Measurements from ENCODE around the gene TMEM167A.
A peak's percentile ranks its signal among the peaks of the same experiment; 100 is the strongest.
"Not testable (repeated sequence)": the region's sequence is repeated elsewhere in the genome, so short reads cannot be mapped to it uniquely, and the experiment has no call there.

TMEM167A gene

GRCh38 chr5:83085106-83085505, 7.9 kb upstream of the TMEM167A start:
- DNase-seq, result no peak

DNA sequence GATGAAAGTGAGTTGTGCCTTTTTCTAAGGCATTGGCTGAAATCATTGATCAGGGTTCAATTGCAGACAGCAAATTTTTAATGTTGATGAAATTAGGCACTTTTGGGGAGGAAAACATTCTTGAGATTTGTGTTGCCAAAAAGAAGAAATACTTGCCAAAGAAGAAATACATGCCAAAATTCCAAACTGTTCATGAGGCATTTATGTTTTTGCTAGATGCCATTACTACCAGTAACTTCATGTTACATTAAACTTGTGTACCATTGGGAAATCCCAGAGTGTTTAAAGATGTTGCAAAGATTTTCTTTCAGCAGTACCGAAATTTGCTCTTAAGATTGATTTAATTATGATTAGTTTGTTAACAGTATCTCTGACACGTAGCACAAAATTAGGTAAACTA, 7.1 kb upstream of the TMEM167A start:
- no peak for DNase-seq

GRCh38 chr5:83082750-83083149, 5.6 kb upstream of the TMEM167A start:
- no peak for DNase-seq

DNA sequence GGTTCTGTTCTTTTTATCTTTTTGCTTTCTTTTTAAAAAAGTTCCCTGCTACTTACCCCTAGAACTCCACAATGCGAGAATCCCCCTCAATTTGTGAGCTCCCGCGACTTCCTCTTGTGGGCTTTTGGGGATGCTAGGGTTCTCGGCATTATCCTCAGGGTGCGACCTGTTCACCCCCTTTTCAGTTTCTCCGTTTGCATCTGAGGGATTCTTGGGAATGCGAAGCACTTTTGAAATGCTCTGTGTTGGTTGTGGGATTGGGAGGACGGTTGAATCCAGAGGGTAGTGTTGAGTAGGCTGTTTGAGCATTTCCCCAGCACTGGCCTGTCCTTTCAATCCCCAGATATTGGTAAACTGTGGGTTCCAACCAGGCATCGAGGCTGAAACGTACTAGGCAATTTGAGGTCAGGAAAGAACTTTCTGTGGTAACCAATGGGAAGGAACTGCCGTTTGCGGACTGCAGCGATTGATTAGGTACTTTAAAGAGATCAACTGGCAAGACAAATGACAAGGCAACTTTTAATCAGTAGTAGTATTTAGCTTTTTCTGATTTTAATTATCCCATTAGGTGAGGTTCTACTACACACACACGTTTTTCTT, 568 bp upstream of the TMEM167A start:
- DNase-seq, result peak; percentile 14

DNA sequence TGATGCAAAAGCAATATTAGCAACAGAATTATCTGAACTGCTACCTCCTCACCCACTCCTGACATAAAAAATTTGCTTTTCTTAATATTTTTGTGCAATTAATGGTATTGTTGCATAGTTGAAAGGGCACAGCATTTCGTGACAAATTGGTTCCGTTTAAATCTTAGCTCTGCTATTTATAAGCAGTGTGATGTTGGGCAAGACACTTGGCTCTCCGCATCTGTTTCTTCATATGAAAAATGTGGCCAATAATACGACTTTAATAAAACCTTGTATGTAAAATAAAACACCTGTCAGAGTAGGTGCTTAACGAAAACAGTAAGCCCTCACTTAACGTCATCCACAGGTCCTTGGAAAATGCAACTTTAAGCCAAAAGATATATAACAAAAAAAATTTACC, 4.2 kb downstream of the TMEM167A start:
- no peak for DNase-seq

DNA sequence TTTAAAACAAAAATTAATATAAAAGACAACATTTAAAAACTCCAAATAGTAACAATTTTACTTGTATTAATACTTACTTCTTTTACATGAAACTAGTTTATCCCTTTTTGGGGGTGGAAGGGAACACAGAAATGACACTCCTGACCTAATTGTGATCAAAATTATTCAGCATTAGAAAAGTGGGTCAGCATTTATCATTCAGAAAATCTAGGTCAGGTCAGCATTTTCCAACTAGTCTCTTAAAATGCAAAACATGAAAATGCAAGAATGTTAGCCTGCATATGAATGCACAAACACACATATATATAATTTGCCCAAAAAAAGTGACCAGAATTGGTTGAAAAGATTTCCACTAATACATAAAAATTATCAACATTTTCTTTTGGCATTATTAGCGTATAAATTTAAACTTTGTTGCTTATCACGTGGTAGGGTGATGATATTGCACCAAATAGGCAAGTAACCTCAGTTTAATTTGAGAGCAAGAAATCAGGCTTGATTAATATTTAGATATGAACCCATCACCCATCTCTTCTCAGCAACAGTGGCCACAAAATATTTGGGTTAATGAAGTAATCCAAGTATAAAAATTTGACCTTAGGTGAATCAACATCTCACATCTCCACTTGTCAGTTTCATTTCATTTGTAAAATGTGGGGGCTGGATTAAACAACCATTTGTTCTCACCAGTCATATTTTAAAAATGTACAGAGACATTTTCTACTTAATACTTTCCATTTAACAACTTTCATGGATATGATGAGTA, 5.7 kb downstream of the TMEM167A start:
- no peak for DNase-seq

DNA sequence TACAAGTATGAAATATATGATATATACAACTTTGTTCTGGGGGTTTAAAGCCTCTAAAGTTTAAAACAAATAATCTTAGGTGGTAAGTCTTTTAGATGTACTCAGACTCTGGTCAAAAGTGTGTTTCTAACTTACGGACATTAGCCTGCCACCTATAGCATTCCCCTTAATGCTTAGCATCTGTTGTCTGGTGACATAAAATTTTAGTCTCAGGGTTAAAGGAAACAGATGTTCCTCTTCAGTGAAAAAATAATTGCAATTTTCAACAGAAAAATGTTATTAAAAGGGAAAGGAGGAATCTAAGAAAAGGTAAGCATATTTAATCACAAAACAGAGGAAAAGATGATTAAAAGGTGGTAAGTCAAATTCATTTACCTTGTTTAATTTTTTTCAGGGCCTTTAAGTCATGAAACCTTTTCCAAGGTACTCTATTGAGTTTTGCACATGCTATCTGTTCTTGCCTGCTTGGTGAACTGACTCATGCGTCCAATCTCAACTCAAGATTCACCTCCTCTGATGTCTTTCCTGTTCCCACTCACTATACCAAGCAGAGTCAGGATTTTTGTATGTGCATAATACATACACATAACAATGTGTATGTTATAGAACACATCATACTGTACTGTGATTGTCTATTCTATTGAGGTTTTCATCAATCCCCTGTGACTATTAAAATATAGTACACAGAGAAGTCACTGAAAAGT, 7.9 kb downstream of the TMEM167A start:
- DNase-seq, result no peak

GRCh38 chr5:83067377-83067776, 9.8 kb downstream of the TMEM167A start:
- DNase-seq, result not testable (repeated sequence)

DNA sequence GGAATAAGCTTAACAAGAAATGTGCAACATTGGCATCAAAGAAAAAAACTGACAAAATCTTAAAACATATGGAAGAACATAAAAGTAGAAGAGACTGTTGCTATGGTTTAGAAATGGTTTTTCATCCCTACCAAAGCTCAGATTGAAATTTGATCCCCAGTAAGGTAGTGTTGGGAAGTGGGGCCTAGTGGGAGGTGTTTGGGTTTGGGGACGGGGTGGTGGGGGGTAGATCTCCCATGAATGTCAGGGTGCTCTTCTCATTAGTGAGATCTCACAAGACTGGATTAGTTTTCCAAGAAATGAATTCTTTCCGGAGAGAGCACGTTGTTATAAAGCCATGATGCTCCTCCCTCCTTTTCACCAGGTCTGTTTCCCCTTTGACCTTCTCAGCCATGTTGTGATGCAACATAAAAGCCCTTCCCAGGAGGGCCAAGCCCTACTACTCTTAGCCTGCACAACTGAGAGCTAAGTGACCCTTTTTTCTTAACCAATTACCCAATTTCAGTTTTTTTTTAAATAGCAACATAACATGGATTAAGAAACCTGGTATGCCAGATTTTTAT, 10.6 kb downstream of the TMEM167A start:
- no peak for DNase-seq

GRCh38 chr5:83059341-83059740, 17.9 kb downstream of the TMEM167A start:
- no peak for DNase-seq

DNA sequence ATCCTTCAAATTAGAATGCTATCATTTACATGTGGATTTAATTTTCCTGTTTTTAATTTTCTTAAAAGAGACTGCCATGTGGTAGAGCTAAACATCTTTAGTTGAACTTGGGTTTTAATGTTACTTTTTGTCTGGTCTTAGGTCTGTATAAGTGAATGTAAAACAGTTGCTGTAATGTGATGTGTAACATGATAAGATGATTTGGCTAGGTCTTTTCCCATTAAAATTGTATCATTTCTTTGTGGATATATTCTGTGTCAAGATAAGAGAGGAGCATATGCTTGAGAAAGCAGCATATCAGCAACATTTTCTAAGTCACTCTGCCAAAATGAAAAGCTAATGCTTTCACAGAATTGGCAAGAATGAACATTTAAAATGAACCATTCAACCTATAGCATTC, 18.5 kb downstream of the TMEM167A start:
- DNase-seq, result no peak

GRCh38 chr5:83055166-83055565, 22.0 kb downstream of the TMEM167A start:
- DNase-seq, result no peak

DNA sequence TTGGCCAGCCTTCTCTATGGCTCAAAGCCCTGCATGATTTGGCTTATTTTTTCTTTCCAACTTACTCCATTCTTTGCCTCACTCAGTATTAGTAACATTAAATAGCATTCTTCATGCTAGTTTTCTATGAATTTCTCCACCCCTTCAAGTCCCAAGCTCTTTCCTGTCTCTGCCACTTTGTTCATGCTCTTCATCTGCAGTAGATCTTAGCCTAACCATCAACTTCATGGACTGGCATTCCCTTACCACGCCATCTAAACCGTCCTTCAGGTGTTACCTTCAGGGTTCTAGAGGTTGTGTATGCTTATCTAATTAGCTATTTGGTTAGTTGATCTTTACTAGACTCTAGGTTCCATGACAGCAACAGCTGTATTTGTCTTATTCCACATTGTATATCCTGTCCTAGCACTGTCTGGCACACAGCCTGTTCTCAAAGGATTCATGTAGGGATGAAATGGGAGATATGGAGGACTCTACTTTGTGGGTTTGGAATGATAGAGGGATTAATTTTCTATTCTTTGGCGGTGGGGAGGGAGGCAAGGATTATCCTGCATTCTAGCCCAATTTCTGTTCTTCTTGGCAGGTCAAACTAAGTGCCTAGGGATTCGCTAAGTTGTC, 26.4 kb downstream of the TMEM167A start:
- no peak for DNase-seq

GRCh38 chr5:83049370-83049885, 27.8 kb downstream of the TMEM167A start:
- no peak for DNase-seq

- no peak for DNase-seq
Observed at GRCh38 chr5:83048811-83049210, 28.4 kb downstream of the TMEM167A start.

- DNase-seq, result no peak
Observed at GRCh38 chr5:83048277-83048676, 28.9 kb downstream of the TMEM167A start.

DNA sequence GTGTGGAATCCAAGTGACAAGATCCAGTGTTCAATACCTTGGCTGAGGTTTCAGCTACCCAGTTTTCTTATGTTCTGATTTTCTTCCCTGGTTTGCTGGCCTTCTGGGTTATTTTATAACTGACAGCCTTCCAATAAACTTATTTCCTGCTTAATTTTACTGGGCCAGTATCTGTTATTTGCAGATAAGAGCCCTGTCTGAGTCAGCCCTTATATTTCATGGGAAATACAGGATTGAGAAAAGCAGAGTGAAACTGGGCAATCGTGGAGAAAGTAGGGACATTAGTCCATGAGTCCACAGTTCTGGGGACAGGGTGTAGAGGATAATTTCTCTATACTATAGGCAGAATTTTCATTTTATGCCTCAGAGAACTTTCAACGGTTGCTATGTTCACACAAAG, 32.3 kb downstream of the TMEM167A start:
- DNase-seq, result no peak

DNA sequence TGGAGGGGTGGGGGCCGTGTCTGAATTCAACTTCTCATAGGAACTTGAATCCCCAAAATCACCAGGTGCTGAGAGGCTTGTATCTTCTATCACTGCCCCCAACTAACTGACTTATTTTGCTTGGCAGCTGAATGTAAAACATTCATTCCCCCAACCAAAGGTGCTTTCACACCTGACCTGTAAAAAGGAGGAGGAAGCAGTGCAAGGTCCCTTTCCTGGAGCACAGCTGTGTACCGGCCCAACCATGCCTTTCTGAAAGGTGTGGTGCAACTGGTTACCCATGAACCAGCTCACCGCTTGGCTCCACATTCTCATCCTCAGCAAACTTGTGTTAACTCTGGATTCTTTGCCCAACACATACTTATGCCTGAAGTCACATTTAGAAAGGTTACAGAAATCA, 34.7 kb downstream of the TMEM167A start:
- no peak for DNase-seq

- no peak for DNase-seq
Observed at GRCh38 chr5:83038924-83039323, 38.3 kb downstream of the TMEM167A start.

GRCh38 chr5:83036991-83037575, 40.1 kb downstream of the TMEM167A start:
- DNase-seq, result no peak

DNA sequence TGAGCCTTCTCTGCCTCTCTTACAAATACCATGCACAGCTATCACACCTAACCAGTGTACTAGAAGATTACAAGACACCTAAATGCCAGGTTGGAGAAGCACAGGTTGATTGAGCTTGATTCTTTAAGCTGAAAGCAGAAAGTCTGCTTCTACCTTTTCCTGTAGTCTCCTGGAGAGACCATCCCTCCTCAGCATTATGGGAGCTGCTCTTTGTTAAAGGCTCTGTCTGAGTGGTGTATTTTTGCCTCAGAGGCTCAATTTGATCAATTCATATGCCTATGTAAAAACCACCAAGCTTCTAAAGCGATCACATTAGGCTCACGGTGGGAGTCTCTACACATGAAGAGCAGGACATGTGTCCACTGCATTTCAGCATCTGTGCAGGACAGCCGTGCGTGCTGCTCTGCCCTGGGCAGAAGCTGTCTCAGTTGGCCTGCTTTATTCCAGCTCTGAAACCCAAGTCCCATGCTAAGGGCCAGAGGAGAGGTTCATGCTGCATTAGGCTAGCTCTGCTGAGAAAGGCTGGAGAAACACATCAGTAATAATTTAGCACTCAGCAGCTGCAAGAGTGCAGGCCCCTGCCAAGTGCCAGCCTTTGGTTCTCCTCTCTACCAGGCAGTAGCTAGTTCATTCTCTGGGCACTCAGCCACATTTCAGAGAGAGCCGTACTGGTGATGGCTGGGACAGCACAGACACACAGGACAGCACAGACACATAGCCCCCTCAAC, 41.7 kb downstream of the TMEM167A start:
- no peak for DNase-seq
